IMR-90 (cell line): ENCODE measurements around the gene FMNL1. TPM values are rescaled to one million over a fixed set of nuclear protein-coding genes. Genes with fewer than 3 reads are reported as not detected.

Source experiments
- ATAC-seq: fragments of 200-7000 bp; cut with Tn5 transposase; 2 replicates; pipeline ENCODE4 v1.9.1; 2020; ENCODE audit warnings: low read depth, mild to moderate bottlenecking, moderate library complexity
- BruUV-seq: library from RNA; stranded (reverse); fragments of 400-500 nt; replicated peaks from 2 replicates; lab custom pipeline; 2021; lab: Mats Ljungman, UMichigan
- CTCF ChIA-PET: fragments of 300-600 bp; formaldehyde crosslinking; extraction: SDS; loops from one replicate; lab custom pipeline; 2021; ENCODE audit warnings: antibody characterized with exemption; lab: Yijun Ruan, JAX
- POLR2A ChIA-PET: fragments of 300-600 bp; sonication (Branson Sonifier 250); formaldehyde crosslinking; loops from one replicate; lab custom pipeline; 2022; ENCODE audit warnings: antibody characterized with exemption; ENCODE audit not compliant: unreplicated experiment; lab: Charles Lee
- DNase-seq: peaks from one replicate; pipeline ENCODE4 v3.0.0; 2013
- H2AFZ ChIP-seq: replicated peaks from 2 replicates; pipeline ENCODE3; 2013; ENCODE audit warnings: low read length, mild to moderate bottlenecking; ENCODE audit not compliant: poor library complexity
- H2AK5ac ChIP-seq: 2 replicates; pipeline ENCODE4 v1.6.1; 2013; ENCODE audit warnings: low read depth, low read length, inconsistent platforms
- H2AK9ac ChIP-seq: replicated peaks from 2 replicates; pipeline ENCODE3; 2013; ENCODE audit warnings: mild to moderate bottlenecking, low read depth, low read length, moderate library complexity; ENCODE audit not compliant: poor library complexity
- H2BK120ac ChIP-seq: 2 replicates; pipeline ENCODE4 v1.6.1; 2013; ENCODE audit warnings: low read depth, low read length, inconsistent platforms
- H2BK15ac ChIP-seq: 3 replicates; pipeline ENCODE4 v1.6.1; 2013; ENCODE audit warnings: low read depth, low read length, inconsistent platforms
- H2BK20ac ChIP-seq: 2 replicates; pipeline ENCODE4 v1.6.1; 2013; ENCODE audit warnings: low read depth, mild to moderate bottlenecking, inconsistent platforms, low read length, moderate library complexity
- H2BK5ac ChIP-seq: 2 replicates; pipeline ENCODE4 v1.6.1; 2013; ENCODE audit warnings: mild to moderate bottlenecking, low read depth, low read length, inconsistent platforms; ENCODE audit not compliant: poor library complexity, severe bottlenecking
- H3K14ac ChIP-seq: replicated peaks from 2 replicates; pipeline ENCODE4 v1.6.1; 2013; ENCODE audit warnings: low read depth, low read length, inconsistent platforms
- H3K18ac ChIP-seq: 2 replicates; pipeline ENCODE4 v1.6.1; 2013; ENCODE audit warnings: low read depth, low read length, control low read depth
- H3K23ac ChIP-seq: 2 replicates; pipeline ENCODE4 v1.6.1; 2013; ENCODE audit warnings: low read depth, low read length, inconsistent platforms
- H3K27ac ChIP-seq: 2 replicates; pipeline ENCODE4 v1.5.1; 2013; ENCODE audit warnings: mild to moderate bottlenecking, control low read depth, low read length; ENCODE audit not compliant: insufficient read depth
- H3K27me3 ChIP-seq: 2 replicates; pipeline ENCODE4 v1.6.1; 2013; ENCODE audit warnings: low read length; ENCODE audit not compliant: control insufficient read depth, insufficient read depth
- H3K36me3 ChIP-seq: 2 replicates; pipeline ENCODE4 v1.6.1; 2013; ENCODE audit warnings: low read length, mixed read lengths; ENCODE audit not compliant: control insufficient read depth, insufficient read depth
- H3K4ac ChIP-seq: 2 replicates; pipeline ENCODE4 v1.6.1; 2013; ENCODE audit warnings: low read depth, low read length, inconsistent platforms
- H3K4me1 ChIP-seq: 2 replicates; pipeline ENCODE4 v1.6.1; 2013; ENCODE audit warnings: low read length, mixed read lengths; ENCODE audit not compliant: control insufficient read depth, insufficient read depth
- H3K4me2 ChIP-seq: 2 replicates; pipeline ENCODE4 v1.6.1; 2013; ENCODE audit warnings: low read depth, mild to moderate bottlenecking, control low read depth, low read length, moderate library complexity
- H3K4me3 ChIP-seq: 2 replicates; pipeline ENCODE4 v1.5.1; 2013; ENCODE audit warnings: low read depth, mild to moderate bottlenecking, control low read depth, low read length, moderate library complexity; ENCODE audit not compliant: insufficient read depth
- H3K56ac ChIP-seq: 2 replicates; pipeline ENCODE4 v1.6.1; 2013; ENCODE audit warnings: low read length, inconsistent platforms; ENCODE audit not compliant: insufficient read depth; ENCODE audit errors: extremely low read depth
- H3K79me1 ChIP-seq, 2 experiments: 2 replicates each; pipeline ENCODE4 v1.6.1; 2013; ENCODE audit warnings: low read length in 2 of 2, inconsistent platforms in 1 of 2, low read depth in 1 of 2
- H3K9ac ChIP-seq: 2 replicates; pipeline ENCODE4 v1.6.1; 2013; ENCODE audit warnings: low read depth, low read length, control low read depth
- H3K9me1 ChIP-seq: 2 replicates; pipeline ENCODE4 v1.6.1; 2013; ENCODE audit warnings: low read length, inconsistent platforms; ENCODE audit not compliant: insufficient read depth
- H3K9me3 ChIP-seq: 2 replicates; pipeline ENCODE4 v1.6.1; 2013; ENCODE audit warnings: low read length; ENCODE audit not compliant: control insufficient read depth, insufficient read depth
- H4K20me1 ChIP-seq: 2 replicates; pipeline ENCODE4 v1.6.1; 2013; ENCODE audit warnings: low read length, inconsistent platforms; ENCODE audit not compliant: insufficient read depth
- H4K5ac ChIP-seq: 2 replicates; pipeline ENCODE4 v1.6.1; 2013; ENCODE audit warnings: mild to moderate bottlenecking, low read depth, low read length, control low read depth
- H4K8ac ChIP-seq, 2 experiments: 2 replicates each; pipeline ENCODE4 v1.6.1; 2013; ENCODE audit warnings: low read depth in 2 of 2, low read length in 2 of 2, control low read depth in 1 of 2, inconsistent platforms in 1 of 2
- H4K91ac ChIP-seq: 2 replicates; pipeline ENCODE4 v1.6.1; 2013; ENCODE audit warnings: low read depth, low read length, inconsistent platforms; ENCODE audit not compliant: insufficient read depth
- BHLHE40 ChIP-seq: fragments of 150-350 bp; IDR thresholded peaks from 2 replicates; pipeline ENCODE4 v1.6.1; 2016; ENCODE audit warnings: mild to moderate bottlenecking, low read depth, low read length
- CEBPB ChIP-seq: IDR thresholded peaks from 2 replicates; pipeline ENCODE4 v1.6.1; 2012; ENCODE audit warnings: low read depth, low read length, improper control_type of control experiment
- CHD1 ChIP-seq: IDR thresholded peaks from 2 replicates; pipeline ENCODE4 v1.6.1; 2012; ENCODE audit warnings: low read depth, low read length, improper control_type of control experiment
- CTCF ChIP-seq: conservative IDR thresholded peaks from 2 replicates; pipeline ENCODE4 v1.5.1; 2012; ENCODE audit warnings: mild to moderate bottlenecking, low read depth, low read length, improper control_type of control experiment
- ELK1 ChIP-seq: fragments of 150-350 bp; IDR thresholded peaks from 2 replicates; pipeline ENCODE4 v1.6.1; 2016; ENCODE audit warnings: low read depth, mild to moderate bottlenecking, low read length, moderate library complexity, borderline replicate concordance
- FOS ChIP-seq: fragments of 150-350 bp; IDR thresholded peaks from 2 replicates; pipeline ENCODE4 v1.6.1; 2016; ENCODE audit warnings: low read depth, low read length
- MAFK ChIP-seq: IDR thresholded peaks from 2 replicates; pipeline ENCODE4 v1.6.1; 2012; ENCODE audit warnings: low read depth, low read length, improper control_type of control experiment
- MAZ ChIP-seq: IDR thresholded peaks from 2 replicates; pipeline ENCODE4 v1.6.1; 2012; ENCODE audit warnings: low read depth, mild to moderate bottlenecking, low read length, improper control_type of control experiment, moderate library complexity, borderline replicate concordance
- NFE2L2 ChIP-seq: fragments of 150-350 bp; IDR thresholded peaks from 2 replicates; pipeline ENCODE4 v1.6.1; 2016; ENCODE audit warnings: low read depth, mild to moderate bottlenecking, low read length
- POLR2A ChIP-seq: IDR thresholded peaks from 2 replicates; pipeline ENCODE4 v1.6.1; 2012; ENCODE audit warnings: mild to moderate bottlenecking, low read depth, low read length
- RAD21 ChIP-seq: IDR thresholded peaks from 2 replicates; pipeline ENCODE4 v1.6.1; 2012; ENCODE audit warnings: low read length, improper control_type of control experiment
- RCOR1 ChIP-seq: IDR thresholded peaks from 2 replicates; pipeline ENCODE4 v1.6.1; 2012; ENCODE audit warnings: mild to moderate bottlenecking, low read length, improper control_type of control experiment; ENCODE audit not compliant: insufficient replicate concordance
- RFX5 ChIP-seq: IDR thresholded peaks from 2 replicates; pipeline ENCODE4 v1.8.0; 2012; ENCODE audit warnings: low read depth, mild to moderate bottlenecking, low read length, moderate library complexity
- SMC3 ChIP-seq: fragments of 150-350 bp; IDR thresholded peaks from 2 replicates; pipeline ENCODE4 v1.6.1; 2016; ENCODE audit warnings: low read depth, mild to moderate bottlenecking, antibody characterized with exemption, low read length, moderate library complexity
- USF2 ChIP-seq: fragments of 150-350 bp; IDR thresholded peaks from 2 replicates; pipeline ENCODE4 v1.6.1; 2017; ENCODE audit warnings: mild to moderate bottlenecking, antibody characterized with exemption, low read length, low read depth
- WGBS, 2 experiments: methylation state at CpG; one replicate each; pipeline versions ENCODE4 v1.1.5 to v1.1.7; 2013; ENCODE audit warnings: missing lambda C conversion rate in 2 of 2; ENCODE audit not compliant: insufficient read length in 1 of 2; ENCODE audit errors: extremely low coverage in 2 of 2; 5-methylcytosine and 5-hydroxymethylcytosine counted together
- dilution Hi-C: fragments of 300-500 bp; cut with HindIII; formaldehyde crosslinking; loops from one replicate; pipeline ENCODE4 v1.14.3; 2018; ENCODE audit warnings: low sequenced_read_pairs; ENCODE audit not compliant: unreplicated experiment
- in situ Hi-C: fragments of 300-500 bp; cut with MboI; formaldehyde crosslinking; loops from 3 replicates; pipeline ENCODE4 v1.14.3; 2019; ENCODE audit warnings: low sequenced_read_pairs, inconsistent platforms, mixed read lengths
- intact Hi-C: fragments of 100-400 bp; cut with micrococcal nuclease; formaldehyde crosslinking; loops from 2 replicates; pipeline ENCODE4 v1.10.0; 2022
- polyA plus RNA-seq, 3 experiments: library from polyadenylated mRNA; depleted of rRNA; stranded (reverse); fragments of >200 nt; gene quantifications; 2 replicates each; pipeline ENCODE4 v1.2.3, GENCODE V29; 2012; ENCODE audit warnings: low replicate concordance in 1 of 3
- total RNA-seq: library from RNA; depleted of rRNA; stranded (reverse); fragments of >200 nt; gene quantifications from 2 replicates; pipeline ENCODE4 v1.2.3, GENCODE V29; 2012

FMNL1 gene
- total and polyA plus RNA-seq, 2 of the 4 experiments (the other 2 are of a cell fraction), result 0.36 to 2.3 TPM

GRCh38 chr17:45184144-45184543 is 37.5 kb upstream of the FMNL1 start:
- Histone ChIP-seq H3K4ac (no peak overlapping the region), H2BK15ac (no peak overlapping the region), H3K4me1 (no peaks in the 10 kb centered on the region), H3K4me2 (no peak overlapping the region), H3K4me3 (no peak overlapping the region), H3K9me3 (no peaks in the 10 kb centered on the region), H2AK5ac (no peak overlapping the region), H4K8ac (no peak overlapping the region), H2BK120ac (no peak overlapping the region), H2BK20ac (no peak overlapping the region), H3K27ac (no peak overlapping the region), H3K23ac (no peak overlapping the region), H4K91ac (no peak overlapping the region), H4K20me1 (no peaks in the 10 kb centered on the region), H2AK9ac (no peak overlapping the region), H3K27me3 (no peaks in the 10 kb centered on the region), H3K14ac (no peak overlapping the region), H3K36me3 (no peaks in the 10 kb centered on the region), H3K79me1 (no peaks in the 10 kb centered on the region), H3K18ac (no peak overlapping the region), H2AFZ (no peak overlapping the region), H3K9ac (no peak overlapping the region), H2BK5ac (no peak overlapping the region), H3K9me1 (no peaks in the 10 kb centered on the region), H3K56ac (no peak overlapping the region), H4K5ac (no peak overlapping the region)
- WGBS, 2 experiments, result 83% methylated on average over 1 of the region's 5 CpGs; no CpG with 5 or more reads in 1 of the 2 experiments
- intact Hi-C loops, result no loop called here
- CTCF ChIA-PET, result interaction anchor here (0.7 kb wide), 1 partner anchor 32 kb away, joined by 4 read pairs; no protein-coding TSS in a partner anchor
- in situ Hi-C loops, result no loop called here
- TF ChIP-seq USF2 (no peak), CEBPB (no peak), CHD1 (no peak), RFX5 (no peak), RCOR1 (no peak), RAD21 (no peak), ELK1 (no peak), CTCF (no peak), SMC3 (no peak), FOS (no peak), MAZ (no peak), MAFK (no peak), POLR2A (no peak), BHLHE40 (no peak), NFE2L2 (no peak)
- ATAC-seq (no peak), DNase-seq (no peak)
- POLR2A ChIA-PET, result interaction anchor here (0.6 kb wide), 1 partner anchor 27 kb away, joined by 3 read pairs; no protein-coding TSS in a partner anchor
- no TSS peak for BruUV-seq
- dilution Hi-C loops, result no loop called here
